NCI-H345 (cell line): Measurements from ENCODE around the gene FAM110D.
A peak's percentile ranks its signal among the peaks of the same experiment; 100 is the strongest.

ENCODE experiments used
- DNase-seq: peaks from one replicate; lab custom pipeline; 2025; lab: John Stamatoyannopoulos, UW

Gene FAM110D

DNA sequence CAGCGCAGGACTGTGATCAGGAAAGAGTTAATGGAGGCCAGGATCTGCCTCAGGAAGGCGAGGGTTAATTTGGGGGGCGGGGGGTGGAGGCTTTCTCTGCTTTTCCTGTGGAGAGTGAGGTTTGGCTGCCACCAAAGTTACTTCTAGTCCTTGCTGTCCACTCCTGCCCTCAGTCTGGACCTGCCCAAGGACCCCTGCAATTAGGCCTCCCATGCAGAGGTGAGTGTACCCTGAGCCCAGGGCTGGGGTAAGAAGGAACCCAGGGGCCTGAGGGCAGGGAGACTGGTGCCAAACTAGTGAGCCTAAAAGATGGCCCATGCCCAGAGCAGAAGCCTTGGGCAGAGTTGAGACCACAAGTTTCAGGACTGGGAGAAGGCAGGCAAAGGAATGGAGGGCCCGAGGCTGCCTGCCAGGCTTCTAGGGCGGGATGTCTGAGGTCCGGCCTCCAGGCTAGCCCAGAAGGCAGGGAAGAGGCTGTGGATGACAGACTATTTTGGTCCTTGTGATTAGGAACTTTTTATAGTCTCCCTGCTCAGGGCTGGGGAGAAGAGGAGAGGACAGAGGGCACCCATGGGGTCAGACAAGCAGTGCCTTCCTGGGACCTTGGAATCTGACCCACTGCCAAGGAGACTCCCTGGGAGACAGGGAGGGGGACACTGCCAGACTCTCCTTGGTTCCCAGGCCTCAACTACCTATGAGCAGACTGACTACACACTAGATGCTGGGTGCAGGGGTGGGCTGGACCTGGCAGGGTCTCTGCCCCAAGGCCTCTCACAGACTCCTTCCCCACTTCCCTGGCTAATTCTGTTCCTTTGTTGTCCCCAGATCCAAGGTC, at the start of gene FAM110D:
Gene FAM110D (plus strand): TSS at position 172 of the 835 bp plus-strand sequence. CDS start 2,213 bp downstream, outside the sequence.
- no peak for DNase-seq

DNA sequence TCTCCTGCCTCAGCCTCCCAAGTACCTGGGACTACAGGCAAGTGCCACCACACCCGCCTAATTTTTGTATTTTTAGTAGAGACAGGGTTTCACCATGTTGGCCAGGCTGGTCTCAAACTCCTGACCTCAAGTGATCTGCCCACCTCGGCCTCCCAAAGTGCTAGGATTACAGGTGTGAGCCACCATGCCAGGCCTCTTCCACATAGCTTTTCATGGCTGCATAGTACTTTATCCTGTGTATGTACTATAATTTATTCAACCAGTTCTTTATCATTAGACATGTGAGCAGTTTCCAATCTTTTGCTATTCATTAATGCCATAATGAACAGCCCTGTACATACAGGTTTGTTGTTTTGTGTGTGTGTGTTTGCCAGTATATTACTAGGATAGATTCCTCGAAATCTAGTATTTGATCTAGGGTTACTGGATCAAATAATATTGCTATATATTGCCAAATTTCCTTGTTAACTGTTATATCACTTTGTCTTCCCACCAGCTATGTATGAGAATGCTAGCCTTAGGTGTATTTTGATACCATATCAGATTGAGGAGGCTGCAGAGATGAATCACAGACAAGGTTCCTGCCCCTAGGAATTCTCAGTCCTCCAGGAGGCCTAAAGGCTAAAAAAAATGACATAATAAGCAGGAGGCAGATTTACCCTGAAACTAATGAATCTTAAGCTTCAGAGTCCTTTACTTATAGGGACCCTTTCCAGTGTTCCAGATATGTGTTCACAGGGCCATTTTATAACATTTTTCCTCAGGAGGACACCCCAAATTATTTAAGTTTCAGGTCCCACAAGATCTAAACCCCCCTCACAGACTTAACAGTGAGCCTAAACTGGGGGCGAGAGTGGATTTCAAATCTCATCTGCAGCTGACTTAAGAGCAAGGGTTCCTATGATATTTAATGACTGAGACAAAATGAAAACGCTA, 49.4 kb upstream of the FAM110D start:
- no peak for DNase-seq

DNA sequence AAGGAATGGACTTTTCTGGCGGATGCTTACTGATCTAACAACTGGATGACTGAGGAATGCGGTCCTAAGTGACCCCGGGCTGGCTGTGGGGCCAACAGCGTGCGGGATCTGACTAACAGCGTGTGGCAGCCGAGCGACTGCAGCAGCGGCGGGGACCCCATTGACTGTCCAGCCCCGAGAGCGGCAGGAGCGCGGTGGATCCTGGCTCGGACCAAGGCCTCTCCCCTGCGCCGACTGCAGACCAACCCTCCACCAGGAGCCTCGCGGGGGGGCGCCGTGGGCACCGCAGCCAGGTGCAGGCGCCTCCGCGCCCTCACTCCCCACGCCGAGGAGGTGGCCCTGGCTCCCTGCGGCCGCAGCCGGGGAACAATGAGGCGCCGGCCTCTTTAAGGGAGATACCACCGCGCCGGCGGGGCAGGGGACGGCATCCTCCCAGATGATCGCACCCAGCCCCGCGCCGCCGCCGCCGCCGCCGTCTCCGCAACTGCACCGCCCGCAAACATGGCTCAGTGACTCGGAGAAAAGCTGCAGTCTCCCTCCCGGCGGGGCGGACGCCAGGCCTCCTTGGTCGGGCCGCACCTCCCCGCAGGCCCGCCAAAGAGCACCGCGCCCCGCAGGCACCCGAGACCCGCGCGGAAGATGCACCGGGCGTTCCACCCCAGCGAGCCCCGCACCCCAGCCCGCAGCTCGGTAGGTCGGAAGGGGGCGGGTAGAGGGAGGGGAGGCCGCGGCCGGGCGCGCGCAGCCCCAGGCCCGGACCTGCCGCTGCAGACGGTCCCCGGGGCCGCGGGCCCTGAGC, 47.9 kb upstream of the FAM110D start:
- DNase-seq = peak; percentile 62

DNA sequence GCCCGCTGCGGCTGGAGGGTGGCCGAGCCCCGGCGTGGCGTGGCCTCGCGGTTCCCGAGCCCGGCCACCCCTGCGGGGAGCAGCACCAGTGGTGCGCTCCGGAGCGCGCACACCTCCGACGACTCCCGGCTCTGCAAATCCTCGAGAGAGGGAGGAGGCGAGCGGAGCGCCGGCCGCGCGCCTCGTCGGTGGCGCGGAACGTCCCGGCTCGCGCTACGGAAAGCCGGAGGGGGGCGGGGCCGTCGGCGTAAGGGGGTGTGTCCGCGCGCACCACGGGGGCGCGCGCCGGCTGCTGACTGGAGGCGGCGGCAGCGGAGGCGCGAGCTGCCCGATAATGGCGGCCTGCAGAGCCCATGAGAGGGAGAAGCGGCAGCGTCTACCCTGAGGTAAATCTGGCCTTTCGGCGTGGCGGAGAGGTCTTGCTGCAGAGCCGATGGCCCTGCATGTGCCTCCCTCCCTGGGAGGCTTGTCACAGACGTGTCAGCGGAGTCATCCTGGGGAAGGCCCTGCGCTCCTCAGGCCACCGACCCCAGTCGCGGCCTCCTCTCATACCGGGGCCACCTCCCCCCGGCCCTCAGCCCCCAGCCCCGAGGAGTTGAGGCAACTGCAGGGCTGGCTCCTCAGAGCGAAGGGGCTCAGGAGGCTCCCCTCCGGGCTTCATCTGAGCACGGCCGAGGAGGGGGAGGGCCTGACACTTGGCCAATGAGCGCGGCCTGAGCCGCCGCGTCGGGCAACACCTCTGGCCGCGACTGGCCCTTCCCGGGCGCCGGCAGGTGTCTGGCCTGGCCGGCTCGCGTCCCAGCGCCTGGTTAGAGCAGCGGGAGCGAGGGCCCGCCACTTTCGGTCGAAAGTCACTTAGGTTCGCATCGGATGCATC, 47.1 kb upstream of the FAM110D start, which contains the start of gene PDIK1L:
Gene PDIK1L (plus strand): TSS at position 295 of the 877 bp plus-strand sequence. CDS start 2,485 bp downstream, outside the sequence.
- DNase-seq = peak; percentile 96

DNA sequence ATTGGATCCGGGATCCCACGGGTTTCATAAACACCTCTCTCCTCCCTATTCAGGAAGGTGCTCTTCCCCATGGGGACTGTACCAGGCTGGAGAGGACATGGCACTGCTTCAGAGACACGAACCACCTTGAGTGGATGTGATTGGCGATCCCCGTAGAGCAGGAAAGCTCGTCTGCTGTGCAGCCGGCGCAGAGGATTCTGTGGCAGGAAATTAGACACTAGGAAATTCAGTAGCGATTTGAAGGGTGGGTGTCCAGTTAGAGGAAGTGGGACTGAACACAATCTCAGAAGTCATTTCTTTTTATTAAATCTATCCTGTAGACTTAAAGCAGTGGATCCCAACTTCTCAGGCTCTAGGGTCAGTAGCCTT, 46.5 kb upstream of the FAM110D start:
- DNase-seq = no peak

DNA sequence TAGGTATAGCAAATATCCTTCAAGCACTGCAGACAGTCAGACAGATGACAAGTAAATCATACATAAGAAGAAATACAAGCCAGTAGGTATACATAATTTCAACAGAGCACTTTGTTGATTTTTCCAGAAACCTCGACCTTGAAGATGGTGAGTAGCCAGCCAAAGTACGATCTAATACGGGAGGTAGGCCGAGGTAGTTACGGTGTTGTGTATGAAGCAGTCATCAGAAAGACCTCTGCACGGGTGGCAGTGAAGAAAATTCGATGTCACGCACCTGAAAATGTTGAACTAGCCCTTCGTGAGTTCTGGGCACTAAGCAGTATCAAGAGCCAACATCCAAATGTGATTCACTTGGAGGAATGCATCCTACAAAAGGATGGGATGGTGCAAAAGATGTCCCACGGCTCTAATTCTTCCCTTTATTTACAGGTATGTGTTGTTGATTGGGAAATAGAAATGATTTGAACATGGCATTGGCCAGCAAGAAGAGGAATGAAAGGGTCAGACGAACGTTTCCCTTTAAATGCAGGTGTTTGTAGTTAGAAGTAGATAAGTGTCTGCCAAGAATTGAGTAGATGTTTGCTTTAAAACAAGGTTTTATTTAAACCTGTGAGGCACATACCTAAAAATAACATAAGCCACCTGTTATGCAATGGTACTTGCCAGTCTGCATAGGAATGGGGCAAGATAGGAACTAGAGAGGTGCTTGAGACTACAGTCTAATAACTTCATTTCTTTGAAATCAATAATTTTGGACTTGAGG, 44.5 kb upstream of the FAM110D start:
- DNase-seq = no peak

DNA sequence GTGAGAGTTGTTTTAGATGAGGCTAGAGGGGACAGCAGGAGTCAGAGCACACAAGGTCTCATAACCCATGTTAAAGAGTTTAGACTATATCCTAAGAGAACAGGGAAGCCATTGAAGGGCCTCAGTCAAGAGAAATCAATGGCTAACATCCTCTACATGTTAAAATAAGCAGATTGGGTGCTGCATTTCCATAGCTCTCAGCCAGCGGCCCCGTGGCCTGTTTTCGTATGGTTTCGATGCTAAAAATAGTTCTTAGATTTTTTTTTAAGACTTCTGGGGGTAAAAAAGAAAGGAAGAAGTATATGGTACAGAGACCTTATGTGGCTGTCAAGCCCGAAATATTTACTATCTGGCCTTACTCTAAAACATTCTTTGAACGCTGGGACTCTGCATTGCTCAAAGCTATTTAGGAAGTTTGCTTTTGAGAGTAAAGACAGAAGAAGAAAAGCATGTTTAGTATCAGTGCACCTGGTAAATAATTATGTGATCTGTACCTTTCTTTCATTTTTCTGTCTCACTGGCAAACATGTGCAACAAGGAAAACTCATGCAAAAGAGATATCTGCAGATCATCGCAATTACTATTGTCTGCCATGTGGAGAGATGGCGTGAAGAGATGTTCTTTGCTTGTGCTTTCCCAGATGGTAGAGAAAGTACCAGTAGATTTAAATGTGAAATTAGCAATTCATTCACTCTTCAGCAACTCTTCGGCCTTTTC, 38.8 kb upstream of the FAM110D start:
- DNase-seq = no peak

DNA sequence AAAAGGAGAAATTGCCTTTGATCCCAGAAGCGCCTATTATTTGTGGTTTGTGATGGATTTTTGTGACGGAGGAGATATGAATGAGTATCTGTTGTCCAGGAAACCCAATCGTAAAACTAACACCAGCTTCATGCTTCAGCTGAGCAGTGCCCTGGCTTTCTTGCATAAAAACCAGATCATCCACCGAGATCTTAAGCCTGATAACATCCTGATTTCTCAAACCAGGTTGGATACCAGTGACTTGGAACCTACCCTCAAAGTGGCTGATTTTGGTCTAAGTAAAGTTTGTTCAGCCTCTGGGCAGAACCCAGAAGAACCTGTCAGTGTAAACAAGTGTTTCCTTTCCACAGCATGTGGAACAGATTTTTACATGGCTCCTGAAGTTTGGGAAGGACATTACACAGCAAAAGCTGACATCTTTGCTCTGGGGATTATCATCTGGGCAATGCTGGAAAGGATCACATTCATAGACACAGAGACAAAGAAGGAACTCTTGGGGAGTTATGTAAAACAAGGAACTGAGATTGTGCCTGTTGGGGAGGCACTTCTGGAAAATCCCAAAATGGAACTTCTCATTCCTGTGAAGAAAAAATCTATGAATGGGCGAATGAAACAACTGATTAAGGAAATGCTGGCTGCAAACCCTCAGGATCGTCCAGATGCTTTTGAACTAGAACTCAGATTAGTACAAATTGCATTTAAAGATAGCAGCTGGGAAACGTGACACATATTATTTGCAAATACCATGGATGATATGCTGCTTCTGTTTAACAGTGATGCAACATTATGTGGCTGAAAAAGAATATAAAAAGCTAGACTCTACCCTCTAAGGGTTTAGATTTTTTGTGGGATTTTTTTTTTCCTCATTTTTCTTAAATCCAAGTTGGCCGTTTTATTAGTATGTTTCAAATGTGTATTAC, 36.8 kb upstream of the FAM110D start:
- no peak for DNase-seq

DNA sequence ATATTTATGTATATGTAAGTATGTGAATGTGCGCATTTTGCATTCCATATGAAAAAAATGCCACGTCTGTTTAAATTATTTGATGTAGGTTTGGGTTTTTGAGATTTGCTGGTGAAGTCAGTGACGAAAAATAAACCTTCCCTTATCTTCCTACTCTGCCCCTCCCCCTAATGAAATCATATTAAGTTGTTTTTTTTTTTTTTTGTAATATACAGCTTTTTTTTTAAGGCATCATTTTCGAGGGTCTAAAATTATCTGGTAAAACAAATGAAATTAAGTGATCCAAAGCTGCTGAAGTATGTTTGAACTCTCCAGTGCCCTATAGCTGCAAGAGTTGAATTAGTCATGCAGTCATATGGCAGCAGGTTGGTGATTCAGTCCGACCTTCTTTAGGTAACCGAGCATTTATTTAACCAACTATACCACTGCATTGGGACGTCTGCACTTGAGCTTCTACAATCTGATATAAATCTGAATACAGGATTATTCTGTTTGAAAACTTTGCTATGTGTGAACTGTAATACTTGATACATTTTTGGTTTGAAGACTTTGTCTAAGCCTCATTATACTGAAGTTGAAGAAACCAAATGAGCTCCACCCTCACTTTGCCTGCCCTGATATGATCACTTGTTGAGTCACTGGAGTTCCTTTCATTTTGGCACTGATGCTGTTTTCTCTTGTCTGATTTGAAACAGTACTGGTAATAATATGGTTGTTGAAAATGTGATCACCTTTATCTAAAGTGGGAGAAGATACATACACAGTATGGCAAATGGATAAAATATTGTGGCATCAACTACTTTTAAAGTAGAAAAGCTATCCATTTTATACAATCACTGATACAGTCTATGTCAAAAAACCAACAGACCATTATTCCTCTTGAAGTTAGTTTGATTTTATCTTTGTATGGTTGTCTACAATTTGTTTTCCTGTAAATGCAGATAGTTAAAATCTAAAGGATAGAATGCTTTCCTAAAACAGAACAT, 35.6 kb upstream of the FAM110D start:
- DNase-seq = no peak

DNA sequence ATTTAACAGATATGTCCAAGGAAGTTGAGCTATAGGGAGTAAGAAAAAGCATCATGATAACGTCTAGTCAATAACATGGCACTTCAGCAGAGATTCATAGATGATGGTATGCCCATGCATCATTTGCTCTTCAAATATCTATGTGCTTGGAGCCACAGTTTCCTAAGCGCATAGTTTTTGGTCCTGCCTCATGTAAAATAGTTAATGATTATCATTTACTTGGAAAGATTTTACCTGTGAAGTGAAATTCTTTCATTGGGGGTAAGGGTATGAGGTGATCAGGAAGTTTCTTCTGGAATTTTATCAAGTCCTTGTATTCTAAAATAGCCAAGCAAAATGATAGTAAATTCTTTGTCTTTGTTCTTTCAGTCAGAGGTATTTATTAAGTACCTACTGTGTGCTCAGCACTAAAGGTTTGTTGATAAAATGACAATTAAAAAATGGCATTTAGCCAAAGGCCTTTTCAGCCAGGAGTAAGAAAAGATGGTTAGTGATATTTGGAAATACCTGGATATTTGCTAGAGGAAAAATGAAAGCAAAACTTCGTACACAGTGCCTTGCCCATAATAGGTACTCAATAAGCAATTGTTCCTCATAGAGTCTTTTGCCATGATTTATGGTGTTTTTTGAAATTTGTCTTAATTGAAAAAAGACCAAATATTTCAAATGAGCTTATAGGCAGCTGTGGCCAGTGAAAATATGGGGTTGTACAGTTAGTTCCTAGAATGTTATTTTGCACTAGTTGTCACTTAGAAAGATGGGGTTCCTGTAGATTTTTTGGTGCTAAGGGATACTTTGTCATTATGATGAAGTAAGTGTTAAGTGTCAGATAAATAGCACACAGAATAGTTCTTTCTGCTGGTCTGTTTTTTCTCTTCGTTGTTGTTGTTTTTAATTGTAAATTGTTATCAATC, 34.2 kb upstream of the FAM110D start:
- DNase-seq = no peak

DNA sequence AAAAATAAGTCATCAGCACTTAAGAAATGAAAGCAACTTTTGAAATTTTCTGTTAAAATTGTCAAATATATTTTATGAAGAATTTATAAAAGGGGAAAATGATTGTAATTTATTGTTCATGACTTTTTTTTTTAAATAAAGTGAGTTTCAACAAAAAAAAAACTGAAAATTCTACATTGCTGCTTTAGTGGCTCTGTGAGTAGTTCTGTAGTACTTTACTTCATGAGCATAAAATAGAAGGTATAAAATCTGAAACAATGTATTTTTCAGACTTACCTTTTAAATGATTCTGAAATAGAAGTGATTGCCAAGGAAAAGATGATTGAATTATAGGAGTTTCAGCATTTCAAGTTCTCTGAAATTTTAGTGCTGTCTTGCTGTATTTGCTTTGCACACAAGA, 33.5 kb upstream of the FAM110D start:
- DNase-seq = no peak

DNA sequence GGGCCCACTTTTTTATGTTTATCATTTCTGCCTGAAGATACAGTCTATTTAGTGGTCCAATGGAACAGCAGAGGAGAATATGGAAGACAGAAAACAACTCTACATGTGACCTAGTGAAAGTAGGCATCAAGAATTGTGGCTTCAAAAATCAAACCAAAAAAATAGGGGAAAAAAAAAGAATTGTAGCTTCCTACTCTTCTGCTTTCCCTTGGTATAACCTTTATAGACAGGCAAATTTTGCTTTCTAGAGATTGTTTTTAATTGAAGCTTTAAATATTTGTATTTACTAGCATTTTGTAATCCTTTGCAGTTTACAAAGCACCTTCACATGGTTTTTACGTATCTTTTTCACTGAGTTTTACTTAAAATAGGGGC, 32.9 kb upstream of the FAM110D start:
- DNase-seq = no peak

DNA sequence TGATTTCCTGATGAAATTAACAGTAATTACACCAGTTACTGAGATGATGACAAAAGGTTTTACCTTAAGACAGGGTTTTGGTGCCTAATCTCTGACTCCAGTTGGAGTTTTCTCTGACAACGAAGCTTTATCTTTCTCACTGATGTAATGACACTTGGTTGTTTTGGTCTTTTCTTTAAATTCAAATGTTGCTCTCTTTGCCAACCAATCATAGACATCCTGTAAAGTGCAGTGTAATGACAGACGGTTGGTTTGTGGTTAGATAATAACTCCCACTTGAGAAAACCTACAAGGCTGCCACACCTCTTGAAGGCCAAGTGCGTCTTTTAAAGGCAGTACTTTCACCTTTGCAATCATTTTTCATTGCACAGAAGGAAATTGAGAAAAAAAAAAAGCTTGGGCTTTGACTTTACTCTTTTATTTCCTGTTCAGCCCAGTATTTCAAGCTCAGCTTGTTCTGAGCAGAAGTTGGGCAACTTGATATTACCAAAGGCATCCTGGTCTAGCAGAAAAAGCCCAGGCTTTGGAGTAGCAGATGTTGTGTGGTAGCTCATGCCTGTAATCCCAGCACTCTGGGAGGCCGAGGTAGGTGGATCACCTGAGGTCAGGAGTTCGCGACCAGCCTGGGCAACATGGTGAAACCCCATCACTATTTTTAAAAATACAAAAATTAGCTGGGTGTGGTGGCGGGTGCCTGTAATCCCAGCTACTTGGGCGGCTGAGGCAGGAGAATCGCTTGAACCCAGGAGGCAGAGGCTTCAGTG, 32.4 kb upstream of the FAM110D start:
- DNase-seq = no peak

DNA sequence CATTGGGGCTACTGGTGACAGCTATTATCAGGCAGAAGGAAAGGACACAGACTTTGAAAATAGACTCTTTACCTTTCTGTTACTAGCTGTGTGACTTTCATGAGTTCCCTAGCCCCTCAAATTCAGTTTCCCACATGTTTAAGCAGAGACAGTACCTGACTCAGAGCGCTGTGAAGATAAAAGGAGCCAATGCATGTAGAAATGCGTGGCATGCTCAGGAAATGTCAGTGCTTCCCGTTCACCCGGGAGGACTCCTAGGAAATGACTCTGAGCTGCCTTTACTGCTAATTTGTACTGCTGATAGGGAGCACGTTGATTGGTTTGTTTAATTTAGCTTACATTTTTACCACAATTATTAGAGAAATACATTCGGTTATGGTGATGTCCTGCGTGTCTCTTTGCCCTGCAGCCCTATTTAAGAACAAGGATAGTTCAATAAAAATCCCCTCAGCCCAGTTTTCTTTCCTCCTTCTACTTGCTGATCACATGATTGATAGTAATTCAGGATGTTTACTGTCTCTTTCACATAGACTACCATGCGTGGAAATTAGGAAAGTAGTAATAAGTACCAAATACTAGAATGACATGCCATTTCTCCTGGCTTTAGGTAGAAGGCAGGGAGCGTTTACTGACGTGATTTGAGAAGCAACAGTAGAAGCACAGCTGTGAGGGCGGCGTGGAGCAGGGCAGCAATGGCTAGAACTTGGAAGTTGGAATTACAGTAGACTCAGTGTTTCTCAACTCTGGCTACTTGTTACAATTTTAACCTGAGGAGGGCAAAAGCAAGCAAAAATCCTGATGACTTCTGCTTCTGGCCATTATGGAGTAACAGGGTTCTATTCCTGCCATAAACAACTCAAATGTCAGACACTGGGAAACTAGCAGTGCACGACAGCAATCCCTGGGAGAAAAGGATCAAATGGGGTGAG, 31.4 kb upstream of the FAM110D start:
- DNase-seq = no peak
